LHCN-M2 (cell line): ENCODE data around the gene OBSCN. TPM values are rescaled to one million over a fixed set of nuclear protein-coding genes. Genes with fewer than 3 reads are reported as not detected.

Experiments used
- DNase-seq: peaks from one replicate; pipeline ENCODE4 v3.0.0-alpha.2; 2012; ENCODE audit warnings: low read depth
- total RNA-seq: library from RNA; depleted of rRNA; stranded (reverse); fragments of >200 nt; gene quantifications from 2 replicates; pipeline ENCODE4 v1.2.3, GENCODE V29; 2014

OBSCN gene
- total RNA-seq, 1 experiment from 2014 or later, result 2.1 TPM

DNA sequence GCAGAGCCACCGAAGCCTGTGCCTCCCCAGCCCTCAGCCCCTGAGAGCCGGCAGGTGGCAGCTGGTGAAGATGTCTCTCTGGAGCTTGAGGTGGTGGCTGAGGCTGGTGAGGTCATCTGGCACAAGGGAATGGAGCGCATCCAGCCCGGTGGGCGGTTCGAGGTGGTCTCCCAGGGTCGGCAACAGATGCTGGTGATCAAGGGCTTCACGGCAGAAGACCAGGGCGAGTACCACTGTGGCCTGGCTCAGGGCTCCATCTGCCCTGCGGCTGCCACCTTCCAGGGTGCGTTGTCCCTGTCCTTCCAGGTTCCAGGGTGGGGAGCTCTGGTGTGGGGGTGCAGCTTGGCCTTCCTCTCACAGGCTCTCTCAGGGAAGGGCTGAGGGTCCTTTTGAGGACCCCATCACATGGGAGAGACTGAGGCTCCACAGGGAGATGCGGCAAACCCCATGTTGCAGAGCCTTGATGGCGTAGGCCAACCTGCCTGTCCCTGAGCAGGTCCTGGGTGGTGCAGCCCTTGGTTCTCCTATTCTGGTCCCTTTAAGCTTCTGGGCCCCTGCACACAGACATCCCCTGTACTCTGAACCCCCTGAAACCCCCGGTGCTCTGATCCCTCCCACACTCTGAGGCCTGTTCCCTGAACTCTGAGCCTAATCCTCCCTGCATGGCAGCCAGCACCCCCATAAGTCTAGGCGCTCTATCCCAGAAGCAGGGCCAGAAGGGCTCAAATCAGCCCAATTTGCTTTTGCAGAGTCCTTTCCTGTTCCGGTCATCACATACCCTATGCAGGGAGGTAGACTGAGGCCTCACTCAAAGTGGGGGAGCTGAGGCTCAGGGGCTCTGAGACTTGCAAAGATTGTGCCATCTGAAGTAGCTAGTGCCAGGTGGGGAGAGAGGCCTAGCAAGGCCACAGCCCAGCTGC lies 110.3 kb downstream of the OBSCN start:
- no peak for DNase-seq

DNA sequence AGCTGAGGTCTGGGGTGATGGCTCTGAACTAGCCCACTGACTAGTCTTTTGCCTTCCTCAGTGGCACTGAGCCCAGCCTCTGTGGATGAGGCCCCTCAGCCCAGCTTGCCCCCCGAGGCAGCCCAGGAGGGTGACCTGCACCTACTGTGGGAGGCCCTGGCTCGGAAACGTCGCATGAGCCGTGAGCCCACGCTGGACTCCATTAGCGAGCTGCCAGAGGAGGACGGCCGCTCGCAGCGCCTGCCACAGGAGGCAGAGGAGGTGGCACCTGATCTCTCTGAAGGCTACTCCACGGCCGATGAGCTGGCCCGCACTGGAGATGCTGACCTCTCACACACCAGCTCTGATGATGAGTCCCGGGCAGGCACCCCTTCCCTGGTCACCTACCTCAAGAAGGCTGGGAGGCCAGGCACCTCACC lies 111.0 kb downstream of the OBSCN start:
- DNase-seq, result no peak

GRCh38 chr1:228319352-228320088 lies 111.7 kb downstream of the OBSCN start:
- no peak for DNase-seq

DNA sequence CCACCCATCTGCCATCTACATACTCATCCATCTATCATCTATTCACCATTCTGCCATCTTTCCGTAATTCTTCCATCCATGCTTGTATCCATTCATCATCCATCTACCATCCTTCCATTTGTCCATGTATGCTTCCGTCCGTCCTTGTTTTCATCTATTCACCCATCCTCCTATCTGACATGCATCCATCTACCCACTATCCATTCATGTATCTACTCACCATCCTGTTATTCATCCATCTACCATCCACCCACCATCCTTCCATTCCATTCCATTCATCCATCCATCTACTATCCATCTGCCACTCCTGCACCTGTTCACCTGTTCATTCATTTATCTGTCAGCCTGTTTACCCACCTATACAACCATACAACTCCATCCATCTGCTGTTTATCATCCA lies 112.5 kb downstream of the OBSCN start:
- no peak for DNase-seq

GRCh38 chr1:228321435-228321834 lies 113.6 kb downstream of the OBSCN start:
- no peak for DNase-seq

GRCh38 chr1:228321895-228322294 lies 114.1 kb downstream of the OBSCN start:
- no peak for DNase-seq

GRCh38 chr1:228323401-228323800 lies 115.6 kb downstream of the OBSCN start:
- DNase-seq, result no peak

DNA sequence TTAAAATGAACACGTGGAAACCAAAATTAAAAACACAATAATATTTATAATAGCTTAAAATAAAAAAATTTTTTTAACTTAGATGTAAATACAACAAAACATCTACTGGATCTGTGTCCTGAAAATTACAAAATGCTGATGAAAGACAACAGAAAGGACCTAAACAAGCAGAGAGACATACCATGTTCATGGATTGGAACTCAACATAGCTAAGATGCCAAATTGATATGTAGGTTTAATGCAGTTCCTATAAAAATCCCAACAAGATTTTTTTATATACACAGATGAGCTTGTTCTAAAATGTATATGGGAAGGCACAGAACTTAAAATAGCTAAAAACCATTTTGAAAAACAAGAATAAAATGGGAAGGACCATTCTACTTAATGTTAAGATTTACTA lies 117.4 kb downstream of the OBSCN start:
- no peak for DNase-seq

GRCh38 chr1:228329887-228330286 lies 122.0 kb downstream of the OBSCN start:
- DNase-seq, result no peak

DNA sequence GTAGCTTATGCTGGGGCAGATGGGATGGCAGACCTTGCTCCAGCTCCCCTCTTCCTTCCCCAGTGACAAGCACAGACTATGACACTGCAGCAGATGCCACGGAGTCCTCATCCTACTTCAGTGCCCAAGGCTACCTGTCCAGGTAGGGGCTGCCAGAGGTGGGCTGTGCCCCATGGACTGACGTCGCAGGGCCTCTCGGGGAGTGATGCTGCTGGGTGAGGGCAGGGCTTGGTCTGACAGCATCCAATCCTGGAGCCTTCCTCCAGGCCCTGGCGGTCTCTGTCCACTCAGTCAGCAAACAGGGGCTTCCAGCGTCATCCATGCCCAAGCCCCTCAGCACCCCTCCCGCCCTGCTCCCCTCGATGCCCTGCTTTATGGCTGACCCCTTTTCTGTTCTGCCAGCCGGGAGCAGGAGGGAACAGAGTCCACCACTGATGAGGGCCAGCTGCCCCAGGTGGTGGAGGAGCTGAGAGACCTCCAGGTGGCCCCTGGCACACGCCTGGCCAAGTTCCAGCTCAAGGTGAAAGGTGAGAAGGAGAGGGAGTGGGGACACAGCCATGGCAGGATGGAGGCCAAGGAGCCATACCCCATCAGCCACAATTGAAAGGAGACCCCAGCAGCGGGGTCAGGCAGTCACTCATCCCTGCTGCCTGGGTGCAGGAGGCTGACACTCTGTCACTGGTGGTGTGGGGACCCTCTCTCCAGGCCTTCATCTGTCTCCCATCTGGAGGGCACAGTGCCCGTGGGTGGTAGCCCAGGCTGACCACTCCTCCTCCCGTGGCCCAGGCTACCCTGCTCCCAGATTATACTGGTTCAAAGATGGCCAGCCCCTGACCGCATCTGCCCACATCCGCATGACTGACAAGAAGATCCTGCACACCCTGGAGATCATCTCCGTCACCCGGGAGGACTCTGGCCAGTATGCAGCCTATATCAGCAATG lies 125.2 kb downstream of the OBSCN start:
- no peak for DNase-seq

DNA sequence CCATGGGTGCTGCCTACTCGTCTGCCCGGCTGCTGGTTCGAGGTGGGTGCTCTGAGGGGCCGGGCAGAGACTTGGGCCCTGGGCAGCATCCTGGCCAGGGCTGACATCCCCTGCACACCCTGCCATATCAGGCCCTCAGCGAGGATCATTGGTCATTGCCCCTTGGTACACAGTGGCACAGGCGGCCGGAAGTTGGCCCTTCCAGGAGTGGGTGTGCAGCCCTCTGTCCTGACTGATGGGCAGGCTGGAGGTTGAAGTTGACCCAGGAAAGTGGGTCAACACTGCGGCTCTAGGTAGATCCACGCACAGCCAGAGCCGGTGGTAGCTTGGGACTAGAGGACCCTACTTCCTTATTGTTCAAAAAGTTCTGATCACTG lies 125.9 kb downstream of the OBSCN start:
- DNase-seq, result no peak

- no peak for DNase-seq
These were observed 126.5 kb downstream of the OBSCN start for GRCh38 chr1:228334226-228334935.

DNA sequence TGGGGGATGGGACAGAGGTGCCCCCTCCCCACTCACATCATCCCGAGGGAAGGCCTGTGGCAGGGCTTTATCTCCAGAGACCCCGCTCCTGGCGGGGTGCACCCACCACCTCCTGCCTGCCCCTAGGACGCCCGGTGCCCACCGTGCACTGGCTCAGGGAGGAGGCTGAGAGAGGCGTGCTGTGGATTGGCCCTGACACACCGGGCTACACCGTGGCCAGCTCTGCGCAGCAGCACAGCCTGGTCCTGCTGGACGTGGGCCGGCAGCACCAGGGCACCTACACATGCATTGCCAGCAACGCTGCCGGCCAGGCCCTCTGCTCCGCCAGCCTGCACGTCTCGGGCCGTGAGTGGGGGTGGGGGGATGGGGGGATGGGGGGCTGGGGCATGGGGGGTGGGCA lies 127.1 kb downstream of the OBSCN start:
- no peak for DNase-seq

GRCh38 chr1:228335406-228336307 lies 127.8 kb downstream of the OBSCN start:
- no peak for DNase-seq

- peak; percentile 9 for DNase-seq
These were observed 128.6 kb downstream of the OBSCN start for GRCh38 chr1:228336308-228337030.

- DNase-seq, result no peak
These were observed 129.3 kb downstream of the OBSCN start for GRCh38 chr1:228337031-228337564.

- DNase-seq, result no peak
These were observed 130.1 kb downstream of the OBSCN start for GRCh38 chr1:228337711-228338520.

- DNase-seq, result no peak
These were observed 130.7 kb downstream of the OBSCN start for GRCh38 chr1:228338521-228339051.
